ENCODE results near the gene JMJD8.
A peak's percentile ranks its signal among the peaks of the same experiment; 100 is the strongest.

JMJD8 gene

GRCh38 chr16:689175-689897 is 5.2 kb upstream of the JMJD8 start:
- DNase-seq (ENCODE audit: low read depth), result no peak

GRCh38 chr16:687499-687898 is 3.4 kb upstream of the JMJD8 start:
- no peak for DNase-seq (ENCODE audit: low read depth)

GRCh38 chr16:686459-687260 is 2.5 kb upstream of the JMJD8 start:
- no peak for DNase-seq (ENCODE audit: low read depth)

- DNase-seq (ENCODE audit: low read depth), result no peak
Observed at GRCh38 chr16:685967-686366, 1.8 kb upstream of the JMJD8 start.

GRCh38 chr16:684961-685696 is 995 bp upstream of the JMJD8 start:
- no peak for DNase-seq (ENCODE audit: low read depth)

- DNase-seq (ENCODE audit: low read depth), result no peak
Observed at GRCh38 chr16:683396-684070, 601 bp downstream of the JMJD8 start.

GRCh38 chr16:682493-683395 is 1.4 kb downstream of the JMJD8 start:
- no peak for DNase-seq (ENCODE audit: low read depth)

- DNase-seq (ENCODE audit: low read depth), result no peak
Observed at GRCh38 chr16:681746-682427, 2.2 kb downstream of the JMJD8 start.

GRCh38 chr16:680967-681745 is 3.0 kb downstream of the JMJD8 start:
- DNase-seq (ENCODE audit: low read depth), result no peak

- DNase-seq (ENCODE audit: low read depth), result no peak
Observed at GRCh38 chr16:680625-680945, 3.5 kb downstream of the JMJD8 start.

- DNase-seq (ENCODE audit: low read depth), result peak; percentile 83
Observed at GRCh38 chr16:679814-680624, 4.1 kb downstream of the JMJD8 start, which contains the start of gene STUB1. Gene STUB1 (plus strand): TSS chr16:680410. CDS start chr16:680526, 116 bp downstream.

- DNase-seq (ENCODE audit: low read depth), result no peak
Observed at GRCh38 chr16:678858-679813, 5.0 kb downstream of the JMJD8 start.

- DNase-seq (ENCODE audit: low read depth), result no peak
Observed at GRCh38 chr16:678209-678857, 5.8 kb downstream of the JMJD8 start.

- DNase-seq (ENCODE audit: low read depth), result no peak
Observed at GRCh38 chr16:677316-678190, 6.6 kb downstream of the JMJD8 start.

- no peak for DNase-seq (ENCODE audit: low read depth)
Observed at GRCh38 chr16:676913-677312, 7.2 kb downstream of the JMJD8 start.

GRCh38 chr16:676565-676902 is 7.6 kb downstream of the JMJD8 start:
- no peak for DNase-seq (ENCODE audit: low read depth)

Data from stimulated activated CD8-positive, alpha-beta memory T cell treated with anti-CD3 and anti-CD28 coated beads, Interleukin-15, amount 100 ng/mL, for 24 hours (primary cell).